Left renal cortex interstitium (tissue), 4 donors: ENCODE measurements around the gene TLN1. TPM values are rescaled to one million over a fixed set of nuclear protein-coding genes. Genes with fewer than 3 reads are reported as not detected.

ENCODE experiments used
- DNase-seq, 4 donors: peaks; one replicate each; pipeline ENCODE4 v3.0.0-alpha.2; 2013; ENCODE audit warnings: low read depth in 4 of 4, low spot score in 2 of 4, missing footprints in 1 of 4
- polyA plus RNA-seq, 4 donors: library from polyadenylated mRNA; unstranded; fragments of 120-200 nt; gene quantifications; one replicate each; pipeline ENCODE4 v1.2.1, GENCODE V29; 2013; ENCODE audit not compliant: insufficient read length in 4 of 4

Gene TLN1
- polyA plus RNA-seq, 4 donors: 144 to 186 (median 174) TPM

DNA sequence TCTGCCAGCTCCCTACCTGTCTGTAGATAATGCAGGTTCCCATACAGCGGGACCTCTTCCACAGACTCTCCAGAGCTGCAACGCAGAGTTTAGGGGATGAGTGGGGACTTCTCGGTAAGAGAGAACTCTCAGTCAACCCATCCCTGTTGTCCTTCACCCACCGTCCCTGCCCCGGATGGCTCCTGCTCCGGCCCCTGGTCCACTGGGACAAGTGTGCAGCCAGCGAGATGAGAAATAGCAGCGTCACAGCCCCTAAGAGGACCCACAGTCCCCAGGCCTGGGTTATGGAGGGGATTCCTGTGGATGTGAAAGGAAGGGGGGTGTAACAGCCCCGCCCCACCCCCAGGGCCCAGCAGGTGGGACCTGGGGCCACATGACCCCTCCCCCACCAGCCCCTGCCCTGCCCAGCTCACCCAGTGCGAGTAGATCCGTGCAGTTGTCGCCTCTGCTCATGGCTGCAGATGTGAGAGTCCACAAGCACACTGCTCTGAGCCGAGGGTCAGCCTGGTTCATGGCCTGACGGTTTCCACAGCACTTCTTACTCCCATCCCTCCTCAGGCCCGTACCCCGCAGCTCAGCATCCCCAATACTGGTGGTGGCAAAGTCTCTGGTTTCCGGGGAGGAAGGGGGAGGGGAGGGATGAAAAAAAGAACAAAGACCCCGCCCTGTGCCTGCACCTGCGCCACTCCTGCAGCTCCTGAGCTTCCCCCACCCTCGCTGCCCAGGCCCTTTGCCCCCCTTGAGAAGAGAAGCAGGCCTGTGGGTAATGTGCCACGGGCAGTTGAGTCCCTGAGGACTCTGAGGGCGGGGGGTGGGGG is 81.4 kb downstream of the TLN1 start, which contains the start of gene SIT1:
Gene SIT1 (minus strand): TSS at position 591 of the 818 bp plus-strand sequence. CDS start 78 bp downstream, at position 513.
- DNase-seq: no peak

DNA sequence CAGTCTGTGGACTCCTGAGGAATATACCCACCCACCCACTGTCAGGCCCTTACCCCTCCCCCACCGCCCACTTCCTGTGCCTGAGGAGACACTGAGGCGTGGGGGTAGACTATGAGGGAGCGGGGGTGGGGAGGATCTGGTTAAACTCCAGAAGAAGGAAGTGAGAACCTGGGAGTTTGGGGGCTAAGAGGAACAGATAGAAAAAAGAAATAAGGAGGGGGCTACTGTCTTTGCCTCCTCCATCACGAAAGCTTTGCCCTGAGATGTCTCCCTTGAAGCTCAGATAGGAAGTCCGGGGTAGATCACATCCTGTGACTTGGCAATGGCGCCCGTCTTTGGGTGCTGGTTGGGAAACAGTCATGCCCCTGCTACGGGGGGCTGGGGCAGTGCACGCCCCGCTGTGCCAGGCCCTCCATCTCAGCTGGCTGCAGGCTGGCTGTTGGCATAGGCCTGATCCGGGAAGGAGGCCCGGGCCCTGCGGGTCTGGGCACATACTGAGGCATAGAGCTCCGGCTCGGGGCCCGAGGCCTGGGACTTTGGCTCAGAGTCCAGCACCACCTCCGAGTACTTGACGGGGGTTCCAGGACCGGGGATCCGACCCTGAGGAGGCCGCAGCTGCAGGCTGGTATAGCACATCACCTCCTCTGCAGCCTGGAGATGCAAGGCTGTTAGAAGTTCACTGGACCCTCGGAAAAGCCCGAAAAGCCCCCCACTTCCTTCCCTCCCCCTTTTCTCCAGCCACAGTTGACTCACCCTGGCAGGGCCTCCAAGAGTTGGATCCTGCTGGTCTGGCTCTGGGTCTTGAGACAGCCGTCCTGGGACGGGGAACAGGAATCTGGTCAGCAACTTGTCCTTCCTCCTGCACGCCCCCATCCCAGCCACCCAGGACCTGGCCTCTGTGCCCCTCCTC is 82.3 kb downstream of the TLN1 start:
- no peak for DNase-seq

Other genes starting within 250 kb of the TLN1 start
- gene RUSC2, start 242.1 kb downstream of the TLN1 start, polyA plus RNA-seq: 10 to 100 TPM; 17.3 to 21.7 (median 19.7) TPM
- gene TESK1, start 126.9 kb downstream of the TLN1 start, polyA plus RNA-seq: 10 to 100 TPM; 29.4 to 51.9 (median 41.7) TPM
- gene CD72, start 113.8 kb downstream of the TLN1 start, polyA plus RNA-seq: 1 to 10 TPM; 2.4 to 3.4 (median 2.9) TPM
- under 1 TPM; 0.14 to 0.30 (median 0.18) TPM for gene SIT1, start 81.3 kb downstream of the TLN1 start, polyA plus RNA-seq
- gene RMRP, start 74.2 kb downstream of the TLN1 start, polyA plus RNA-seq: not detected
- gene CCDC107, start 73.9 kb downstream of the TLN1 start, polyA plus RNA-seq: 10 to 100 TPM; 16.3 to 25.8 (median 19.7) TPM
- gene ARHGEF39, start 67.0 kb downstream of the TLN1 start, polyA plus RNA-seq: 10 to 100 TPM in 2 of 4 donors, 1 to 10 TPM in 2; 6.1 to 11.0 (median 9.9) TPM
- gene CA9, start 58.3 kb downstream of the TLN1 start, polyA plus RNA-seq: 1 to 10 TPM in 1 of 4 donors, under 1 TPM in 3; 0.61 to 1.2 (median 0.89) TPM
- gene TPM2, start 42.3 kb downstream of the TLN1 start, polyA plus RNA-seq: 100 to 1,000 TPM; 127 to 206 (median 194) TPM
- gene CREB3, start 471 bp upstream of the TLN1 start, polyA plus RNA-seq: 10 to 100 TPM; 38.0 to 44.0 (median 39.0) TPM
- 100 to 1,000 TPM in 2 of 4 donors, 10 to 100 TPM in 2; 91.6 to 145 (median 116) TPM for gene GBA2, start 17.0 kb upstream of the TLN1 start, polyA plus RNA-seq
- gene RGP1, start 17.1 kb upstream of the TLN1 start, polyA plus RNA-seq: 10 to 100 TPM; 26.0 to 31.0 (median 27.8) TPM
- gene MSMP, start 22.1 kb upstream of the TLN1 start, polyA plus RNA-seq: not detected
- gene NPR2, start 59.4 kb upstream of the TLN1 start, polyA plus RNA-seq: 10 to 100 TPM; 20.5 to 30.8 (median 27.7) TPM
- gene SPAG8, start 80.1 kb upstream of the TLN1 start, polyA plus RNA-seq: 1 to 10 TPM; 5.2 to 9.5 (median 6.0) TPM
- 10 to 100 TPM; 47.6 to 70.1 (median 52.5) TPM for gene HINT2, start 82.8 kb upstream of the TLN1 start, polyA plus RNA-seq
- gene FAM221B, start 96.5 kb upstream of the TLN1 start, polyA plus RNA-seq: under 1 TPM in 3 of 4 donors, not detected in 1; 0.08 to 0.60 (median 0.22) TPM
- 10 to 100 TPM; 25.6 to 39.5 (median 29.2) TPM for gene TMEM8B, start 97.0 kb upstream of the TLN1 start, polyA plus RNA-seq
- gene OR13J1, start 138.2 kb upstream of the TLN1 start, polyA plus RNA-seq: not detected
- under 1 TPM in 3 of 4 donors, not detected in 1; 0.19 to 0.61 (median 0.28) TPM for gene HRCT1, start 174.0 kb upstream of the TLN1 start, polyA plus RNA-seq
- gene SPAAR, start 177.3 kb upstream of the TLN1 start, polyA plus RNA-seq: 1 to 10 TPM; 1.3 to 2.2 (median 2.1) TPM
- gene OR2S2, start 226.0 kb upstream of the TLN1 start, polyA plus RNA-seq: not detected